ENCODE measurements around the gene HOOK2. TPM values are rescaled to one million over a fixed set of nuclear protein-coding genes. Genes with fewer than 3 reads are reported as not detected.
A peak's percentile ranks its signal among the peaks of the same experiment; 100 is the strongest.

HOOK2 gene
- total RNA-seq, 1 donor from 2014 or later: 30.3 TPM

GRCh38 chr19:12779162-12779993 is 4.0 kb upstream of the HOOK2 start:
- H3K9me3 Mint-ChIP-seq (ENCODE audit: unreplicated experiment): no peaks in the 10 kb centered on the region

GRCh38 chr19:12778905-12779161 is 3.5 kb upstream of the HOOK2 start:
- TF ChIP-seq CTCF (IDR thresholded peaks at IDR 0.05; ENCODE audit: unreplicated experiment): no peak
- Mint-ChIP-seq H3K4me3 (ENCODE audit: unreplicated experiment) (peak overlapping the region; percentile 91), H3K27ac (ENCODE audit: unreplicated experiment) (peak overlapping the region; percentile 99), H3K4me1 (ENCODE audit: unreplicated experiment) (peaks cover 19% of the 10 kb centered on the region), H3K36me3 (ENCODE audit: low read depth, unreplicated experiment) (peaks cover 4% of the 10 kb centered on the region), H3K9me3 (ENCODE audit: unreplicated experiment) (no peaks in the 10 kb centered on the region), H3K27me3 (ENCODE audit: unreplicated experiment) (peaks cover 16% of the 10 kb centered on the region)
- DNase-seq (ENCODE audit: low spot score): no peak

More at GRCh38 chr19:12779162-12779993, 4.0 kb upstream of the HOOK2 start:
- Mint-ChIP-seq H3K27ac (ENCODE audit: unreplicated experiment) (peak overlapping the region; percentile 93), H3K4me3 (ENCODE audit: unreplicated experiment) (peak overlapping the region; percentile 65), H3K36me3 (ENCODE audit: low read depth, unreplicated experiment) (peaks cover 4% of the 10 kb centered on the region), H3K27me3 (ENCODE audit: unreplicated experiment) (peaks cover 16% of the 10 kb centered on the region), H3K4me1 (ENCODE audit: unreplicated experiment) (peaks cover 19% of the 10 kb centered on the region)
- no peak for TF ChIP-seq CTCF (IDR thresholded peaks at IDR 0.05; ENCODE audit: unreplicated experiment)
- DNase-seq (ENCODE audit: low spot score): peak; percentile 54

- peaks cover 16% of the 10 kb centered on the region for H3K27me3 Mint-ChIP-seq (ENCODE audit: unreplicated experiment)
- H3K4me3 Mint-ChIP-seq (ENCODE audit: unreplicated experiment): peak overlapping the region; percentile 91
- no peak for TF ChIP-seq CTCF (IDR thresholded peaks at IDR 0.05; ENCODE audit: unreplicated experiment)
- peak overlapping the region; percentile 99 for H3K27ac Mint-ChIP-seq (ENCODE audit: unreplicated experiment)
- peaks cover 16% of the 10 kb centered on the region for H3K4me1 Mint-ChIP-seq (ENCODE audit: unreplicated experiment)
- H3K36me3 Mint-ChIP-seq (ENCODE audit: low read depth, unreplicated experiment): peaks cover 4% of the 10 kb centered on the region
- peak; percentile 77 for DNase-seq (ENCODE audit: low spot score)
- no peaks in the 10 kb centered on the region for H3K9me3 Mint-ChIP-seq (ENCODE audit: unreplicated experiment)
Measured at GRCh38 chr19:12778017-12778904, 2.9 kb upstream of the HOOK2 start.

GRCh38 chr19:12777217-12778016 is 2.1 kb upstream of the HOOK2 start:
- Mint-ChIP-seq H3K9me3 (ENCODE audit: unreplicated experiment) (no peaks in the 10 kb centered on the region), H3K27ac (ENCODE audit: unreplicated experiment) (peak overlapping the region; percentile 99), H3K4me3 (ENCODE audit: unreplicated experiment) (peak overlapping the region; percentile 91), H3K4me1 (ENCODE audit: unreplicated experiment) (peaks cover 16% of the 10 kb centered on the region), H3K36me3 (ENCODE audit: low read depth, unreplicated experiment) (peaks cover 4% of the 10 kb centered on the region), H3K27me3 (ENCODE audit: unreplicated experiment) (peaks cover 16% of the 10 kb centered on the region)
- TF ChIP-seq CTCF (IDR thresholded peaks at IDR 0.05; ENCODE audit: unreplicated experiment): peak; percentile 98
- DNase-seq (ENCODE audit: low spot score): peak; percentile 92

Data from endothelial cell (in vitro differentiated cells).